Measurements from ENCODE around the gene ARRB2.

- no peak for TF ChIP-seq CTCF (IDR thresholded peaks at IDR 0.05; ENCODE audit: insufficient read depth, low read length, poor library complexity, severe bottlenecking)
- TF ChIP-seq EZH2phosphoT487 (conservative IDR thresholded peaks at IDR 0.05; ENCODE audit: low read length): no peak
Observed at GRCh38 chr17:4691686-4692085, 18.7 kb upstream of the ARRB2 start.
